ENCODE measurements around the gene RABGEF1.

DNA sequence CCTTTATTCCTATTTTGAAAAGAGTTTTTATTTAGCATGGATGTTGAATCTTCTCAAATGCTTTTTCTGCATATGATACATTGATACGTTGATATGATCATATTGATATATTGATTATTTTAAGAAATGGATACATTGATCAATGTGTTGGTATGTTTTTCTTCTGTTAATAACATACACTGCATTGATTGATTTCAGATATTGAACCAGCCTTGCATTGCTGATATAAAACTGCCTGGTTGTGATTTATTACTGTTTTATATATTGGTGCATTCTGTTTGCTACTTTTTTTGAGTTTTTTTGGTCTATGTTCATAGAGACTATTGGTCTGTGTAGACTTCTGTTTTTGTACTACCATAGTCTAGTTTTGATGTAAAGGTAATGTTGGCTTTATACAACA, 26.8 kb upstream of the RABGEF1 start:
- TF ChIP-seq POLR2A (IDR thresholded peaks at IDR 0.05; ENCODE audit: low read length) (no peak), GATA1 (IDR thresholded peaks at IDR 0.05; ENCODE audit: low read depth, low read length) (no peak)
